HepG2 (cell line): ENCODE results near the gene GRAMD1B. TPM values are rescaled to one million over a fixed set of nuclear protein-coding genes. Genes with fewer than 3 reads are reported as not detected.

Experiments
- ATAC-seq: fragments of 200-7000 bp; cut with Tn5 transposase; 3 replicates; pipeline ENCODE4 v1.9.1; 2020; ENCODE audit warnings: mild to moderate bottlenecking, moderate library complexity
- BruUV-seq: library from RNA; stranded (reverse); fragments of 400-500 nt; replicated peaks from 2 replicates; lab custom pipeline; 2021; lab: Mats Ljungman, UMichigan
- CTCF ChIA-PET: fragments of 300-600 bp; formaldehyde crosslinking; extraction: SDS; loops from one replicate; lab custom pipeline; 2021; ENCODE audit warnings: low total read pairs, inconsistent platforms, low intra/inter-chr PET ratio; lab: Yijun Ruan, JAX
- POLR2A ChIA-PET: fragments of 350-600 bp; sonication (Branson Sonifier 250); formaldehyde crosslinking; loops from one replicate; lab custom pipeline; 2020; ENCODE audit warnings: antibody characterized with exemption, inconsistent platforms; lab: Yijun Ruan, JAX
- DNase-seq: peaks from one replicate; pipeline ENCODE4 v3.0.0-alpha.2; 2015; ENCODE audit warnings: low spot score
- FAIRE-seq: peaks from 3 replicates; lab custom pipeline; 2011; peaks lifted over from hg19 to GRCh38; lab: Jason Lieb, UNC
- H2AFZ ChIP-seq: one replicate; pipeline ENCODE4 v1.6.1; 2011; ENCODE audit warnings: low read length, inconsistent platforms
- H3K27ac ChIP-seq: fragments of 300-600 bp; 3 replicates; pipeline ENCODE4 v1.8.0; 2011; ENCODE audit warnings: mixed run types, mild to moderate bottlenecking, mixed read lengths, low read length, inconsistent platforms; ENCODE audit not compliant: insufficient read depth; ENCODE audit errors: extremely low read length
- H3K27me3 ChIP-seq, 2 experiments: fragments of 200-600 bp in 1 of 2; 2 replicates in 1 of 2; 3 replicates in 1 of 2; pipeline versions ENCODE4 v1.6.0 to v1.8.0; 2011; ENCODE audit warnings: low read length in 2 of 2, mild to moderate bottlenecking in 2 of 2, moderate library complexity in 2 of 2, inconsistent platforms in 1 of 2; ENCODE audit not compliant: insufficient read depth in 2 of 2, control insufficient read depth in 1 of 2
- H3K36me3 ChIP-seq, 2 experiments: fragments of 200-600 bp in 1 of 2; replicated peaks in 1 of 2; 2 replicates in 1 of 2; 3 replicates in 1 of 2; pipeline versions ENCODE4 v1.5.1 to v1.8.0; 2011; ENCODE audit warnings: low read length in 2 of 2, inconsistent platforms in 1 of 2; ENCODE audit not compliant: insufficient read depth in 2 of 2, control insufficient read depth in 1 of 2
- H3K4me1 ChIP-seq: 2 replicates; pipeline ENCODE4 v1.5.1; 2012; ENCODE audit warnings: low read length, inconsistent platforms; ENCODE audit not compliant: insufficient read depth
- H3K4me2 ChIP-seq: 2 replicates; pipeline ENCODE4 v1.6.0; 2011; ENCODE audit warnings: low read depth, low read length, inconsistent platforms
- H3K4me3 ChIP-seq, 3 experiments: fragments of 200-600 bp in 1 of 3; sonication (generic), shearing (Covaris generic) in 1 of 3; replicated peaks in 1 of 3; 2 replicates each; pipeline ENCODE4 v1.5.1; 2011 to 2016; ENCODE audit warnings: low read length in 3 of 3, inconsistent platforms in 2 of 3, low read depth in 2 of 3, mild to moderate bottlenecking in 2 of 3, control low read depth in 1 of 3, mixed read lengths in 1 of 3; ENCODE audit not compliant: insufficient read depth in 1 of 3
- H3K79me2 ChIP-seq: one replicate; pipeline ENCODE4 v1.6.1; 2011; ENCODE audit warnings: low read length, inconsistent platforms; ENCODE audit not compliant: insufficient read depth
- H3K9ac ChIP-seq: 2 replicates; pipeline ENCODE4 v1.6.0; 2011; ENCODE audit warnings: mild to moderate bottlenecking, low read depth, low read length, inconsistent platforms; ENCODE audit not compliant: insufficient read depth
- H3K9me3 ChIP-seq: 2 replicates; pipeline ENCODE4 v1.5.1; 2012; ENCODE audit warnings: mild to moderate bottlenecking, low read length
- H4K20me1 ChIP-seq: 2 replicates; pipeline ENCODE4 v1.6.0; 2011; ENCODE audit warnings: inconsistent platforms, mild to moderate bottlenecking, low read length, moderate library complexity; ENCODE audit not compliant: insufficient read depth
- SMARCC2 ChIP-seq: fragments of 450-650 bp; IDR thresholded peaks from 2 replicates; pipeline ENCODE4 v1.6.1; 2017; ENCODE audit warnings: antibody characterized with exemption, mild to moderate bottlenecking
- SMARCE1 ChIP-seq: fragments of 450-650 bp; IDR thresholded peaks from 2 replicates; pipeline ENCODE4 v1.6.1; 2017; ENCODE audit warnings: borderline replicate concordance
- SP4 ChIP-seq: sonication (generic); formaldehyde crosslinking; IDR thresholded peaks from 2 replicates; pipeline ENCODE4 v1.8.1; 2023; ENCODE audit warnings: mild to moderate bottlenecking, missing genetic modification reagents
- TGIF2 ChIP-seq: IDR thresholded peaks from 2 replicates; pipeline ENCODE4 v1.6.1; 2016; ENCODE audit warnings: control low read depth, missing compliant biosample characterization
- ZC3H13 ChIP-seq: sonication (generic); formaldehyde crosslinking; IDR thresholded peaks from 2 replicates; pipeline ENCODE4 v1.8.1; 2023; ENCODE audit warnings: mild to moderate bottlenecking, missing genetic modification reagents, moderate library complexity
- ZFP1 ChIP-seq: IDR thresholded peaks from 2 replicates; pipeline ENCODE4 v1.6.1; 2016
- WGBS: methylation state at CpG from one replicate; pipeline ENCODE4 v1.1.6; 2017; ENCODE audit warnings: low lambda C conversion rate; 5-methylcytosine and 5-hydroxymethylcytosine counted together
- in situ Hi-C: cut with HindIII; loops from 2 replicates; pipeline ENCODE4 v1.10.0; 2017; ENCODE audit warnings: low pct_unique_long_range_greater_than_20kb; ENCODE audit not compliant: extremely low pct_ligation_motif_present
- intact Hi-C: fragments of 100-400 bp; cut with micrococcal nuclease; formaldehyde crosslinking; loops from one replicate; pipeline ENCODE4 v1.10.0; 2022; ENCODE audit not compliant: unreplicated experiment
- polyA plus RNA-seq, 8 experiments: library from polyadenylated mRNA; depleted of rRNA in 3 of 8; stranded (reverse) in 7 of 8; unstranded in 1 of 8; fragments of >200 nt; fragmentation: Illumina TruSeq in 4 of 8; extraction: Trizol in 4 of 8; gene quantifications; 2 replicates each; pipeline versions ENCODE4 v1.2.1 to v1.2.3, GENCODE V29; 2011 to 2016; ENCODE audit warnings: low read depth in 4 of 8, missing spikeins in 1 of 8, mixed read lengths in 1 of 8; ENCODE audit not compliant: insufficient read depth in 1 of 8
- total RNA-seq, 5 experiments: library from RNA; depleted of rRNA; stranded (reverse); fragments of >200 nt; fragmentation: Illumina TruSeq; extraction: Trizol; gene quantifications; 2 replicates each; pipeline ENCODE4 v1.2.3, GENCODE V29; 2016; ENCODE audit warnings: low read depth in 1 of 5
- TF ChIP-seq, protein P1 (sequence below): sonication (generic); formaldehyde crosslinking; IDR thresholded peaks from 2 replicates; pipeline ENCODE4 v1.9.0; 2021; ENCODE audit warnings: missing genetic modification reagents, borderline replicate concordance

The GRAMD1B gene
- total and polyA plus RNA-seq, 2 of the 13 experiments (the other 11 are each of a cell fraction or from before 2014, with no cell fraction given) = 0.12 TPM; not detected in 1

DNA sequence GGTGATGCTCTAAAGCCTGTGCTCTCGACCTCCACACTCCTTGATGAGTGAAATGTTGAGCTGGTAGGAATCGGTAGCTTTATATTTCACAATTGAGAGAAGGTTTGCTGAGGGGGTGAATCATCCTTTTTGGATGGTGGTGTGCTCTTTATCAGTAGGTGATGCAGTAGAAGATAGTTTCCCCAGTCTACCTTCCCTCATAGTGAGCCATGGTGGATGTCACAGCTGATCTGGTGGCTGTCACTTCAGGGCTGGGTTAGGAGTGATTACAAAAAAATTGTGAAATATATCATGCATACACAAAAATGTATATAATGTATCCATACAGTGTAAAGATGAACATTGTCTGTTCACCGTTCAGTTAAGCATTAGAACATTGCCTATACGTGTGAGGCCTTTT lies 105.3 kb downstream of the GRAMD1B start:
- Histone ChIP-seq H3K9ac (no peak overlapping the region), H3K9me3 (no peaks in the 10 kb centered on the region), H3K4me3 (no peak overlapping the region), H3K4me1 (no peaks in the 10 kb centered on the region), H3K36me3 (no peaks in the 10 kb centered on the region), H4K20me1 (no peaks in the 10 kb centered on the region)
- CTCF ChIA-PET = no interaction called here
- WGBS = 2% methylated on average over 4 of the region's 4 CpGs
- DNase-seq = no peak
- FAIRE-seq = no peak
- no peak for ATAC-seq
- TF ChIP-seq SMARCC2 = no peak
- no peak for TF ChIP-seq TGIF2 (CRISPR knock-in tag)
- TF ChIP-seq, protein P1, sequence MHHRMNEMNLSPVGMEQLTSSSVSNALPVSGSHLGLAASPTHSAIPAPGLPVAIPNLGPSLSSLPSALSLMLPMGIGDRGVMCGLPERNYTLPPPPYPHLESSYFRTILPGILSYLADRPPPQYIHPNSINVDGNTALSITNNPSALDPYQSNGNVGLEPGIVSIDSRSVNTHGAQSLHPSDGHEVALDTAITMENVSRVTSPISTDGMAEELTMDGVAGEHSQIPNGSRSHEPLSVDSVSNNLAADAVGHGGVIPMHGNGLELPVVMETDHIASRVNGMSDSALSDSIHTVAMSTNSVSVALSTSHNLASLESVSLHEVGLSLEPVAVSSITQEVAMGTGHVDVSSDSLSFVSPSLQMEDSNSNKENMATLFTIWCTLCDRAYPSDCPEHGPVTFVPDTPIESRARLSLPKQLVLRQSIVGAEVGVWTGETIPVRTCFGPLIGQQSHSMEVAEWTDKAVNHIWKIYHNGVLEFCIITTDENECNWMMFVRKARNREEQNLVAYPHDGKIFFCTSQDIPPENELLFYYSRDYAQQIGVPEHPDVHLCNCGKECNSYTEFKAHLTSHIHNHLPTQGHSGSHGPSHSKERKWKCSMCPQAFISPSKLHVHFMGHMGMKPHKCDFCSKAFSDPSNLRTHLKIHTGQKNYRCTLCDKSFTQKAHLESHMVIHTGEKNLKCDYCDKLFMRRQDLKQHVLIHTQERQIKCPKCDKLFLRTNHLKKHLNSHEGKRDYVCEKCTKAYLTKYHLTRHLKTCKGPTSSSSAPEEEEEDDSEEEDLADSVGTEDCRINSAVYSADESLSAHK = no peak
- TF ChIP-seq SMARCE1 = no peak
- TF ChIP-seq ZC3H13 (CRISPR knock-in tag) = no peak
- no peak for TF ChIP-seq ZFP1 (CRISPR knock-in tag)
- no peak for TF ChIP-seq SP4 (CRISPR knock-in tag)
- TF ChIP-seq, all 625 proteins: peak for 0
- Histone ChIP-seq H3K4me2 (no peak overlapping the region), H2AFZ (no peak overlapping the region), H3K27ac (no peak overlapping the region), H3K79me2 (no peaks in the 10 kb centered on the region), H3K27me3 (peaks cover 1 to 3% of the 10 kb centered on the region in 2 experiments; a peak in 2 of 5 replicates)
- intact Hi-C loops (no loop called here), in situ Hi-C loops (no loop called here)
- POLR2A ChIA-PET = no interaction called here
- no TSS peak for BruUV-seq
